HEK293T (cell line): ENCODE data around the gene AK5.

ENCODE experiments used
- BHLHE40 ChIP-seq: fragments of 450-650 bp; IDR thresholded peaks from 2 replicates; pipeline ENCODE4 v1.6.1; 2016; ENCODE audit warnings: mild to moderate bottlenecking, moderate library complexity, borderline replicate concordance
- CTBP1 ChIP-seq: fragments of 450-650 bp; IDR thresholded peaks from 2 replicates; pipeline ENCODE4 v1.6.1; 2016; ENCODE audit warnings: borderline replicate concordance
- FOXA1 ChIP-seq: fragments of 450-650 bp; IDR thresholded peaks from 2 replicates; pipeline ENCODE4 v1.6.1; 2016; ENCODE audit warnings: mild to moderate bottlenecking
- HDGF ChIP-seq: fragments of 450-650 bp; IDR thresholded peaks from 2 replicates; pipeline ENCODE4 v1.6.1; 2017; ENCODE audit warnings: antibody characterized with exemption, borderline replicate concordance
- LEF1 ChIP-seq: fragments of 450-650 bp; IDR thresholded peaks from 2 replicates; pipeline ENCODE4 v1.6.1; 2017; ENCODE audit warnings: mild to moderate bottlenecking, borderline replicate concordance
- SUZ12 ChIP-seq: fragments of 450-650 bp; IDR thresholded peaks from 2 replicates; pipeline ENCODE4 v1.6.1; 2016; ENCODE audit warnings: mild to moderate bottlenecking
- TARDBP ChIP-seq: fragments of 450-650 bp; IDR thresholded peaks from 2 replicates; pipeline ENCODE4 v1.6.1; 2016

- TF ChIP-seq LEF1 (no peak), SUZ12 (no peak), BHLHE40 (no peak), TARDBP (no peak), FOXA1 (no peak), HDGF (no peak), CTBP1 (no peak)
Measured at GRCh38 chr1:77459881-77460280, 178.1 kb downstream of the AK5 start.
